Keratinocyte (primary cell): ENCODE measurements around the gene C20orf144.

Experiments
- EZH2 ChIP-seq: IDR thresholded peaks from one replicate; pipeline ENCODE4 v1.6.1; 2012; ENCODE audit warnings: inconsistent platforms, mild to moderate bottlenecking, low read length, moderate library complexity
- TF ChIP-seq, protein P1 (sequence below), 3 experiments: IDR thresholded peaks in 1 of 3; conservative IDR thresholded peaks in 1 of 3; optimal IDR thresholded peaks in 1 of 3; 2 replicates in 2 of 3; 3 replicates in 1 of 3; pipeline versions ENCODE3 to v1.5.1; 2011; ENCODE audit warnings: low read length in 3 of 3, mild to moderate bottlenecking in 3 of 3, moderate library complexity in 2 of 3, control low read depth in 1 of 3, inconsistent platforms in 1 of 3; ENCODE audit not compliant: insufficient read depth in 2 of 3; ENCODE audit errors: extremely low read depth in 1 of 3

DNA sequence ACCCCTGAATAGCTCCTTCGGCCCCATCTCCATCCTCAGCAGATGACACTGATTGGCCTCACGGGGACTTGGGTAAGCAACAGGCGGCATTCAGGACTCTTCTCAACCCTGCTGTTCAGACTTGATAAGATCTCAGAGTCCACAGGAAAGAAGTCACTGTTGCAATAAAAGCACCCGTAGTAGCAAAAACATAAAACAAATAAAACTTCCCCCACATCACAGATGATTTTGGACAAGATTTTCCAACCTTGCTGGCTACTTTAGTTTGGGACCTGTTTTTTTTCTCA is 17.1 kb upstream of the C20orf144 start:
- TF ChIP-seq, protein P1, sequence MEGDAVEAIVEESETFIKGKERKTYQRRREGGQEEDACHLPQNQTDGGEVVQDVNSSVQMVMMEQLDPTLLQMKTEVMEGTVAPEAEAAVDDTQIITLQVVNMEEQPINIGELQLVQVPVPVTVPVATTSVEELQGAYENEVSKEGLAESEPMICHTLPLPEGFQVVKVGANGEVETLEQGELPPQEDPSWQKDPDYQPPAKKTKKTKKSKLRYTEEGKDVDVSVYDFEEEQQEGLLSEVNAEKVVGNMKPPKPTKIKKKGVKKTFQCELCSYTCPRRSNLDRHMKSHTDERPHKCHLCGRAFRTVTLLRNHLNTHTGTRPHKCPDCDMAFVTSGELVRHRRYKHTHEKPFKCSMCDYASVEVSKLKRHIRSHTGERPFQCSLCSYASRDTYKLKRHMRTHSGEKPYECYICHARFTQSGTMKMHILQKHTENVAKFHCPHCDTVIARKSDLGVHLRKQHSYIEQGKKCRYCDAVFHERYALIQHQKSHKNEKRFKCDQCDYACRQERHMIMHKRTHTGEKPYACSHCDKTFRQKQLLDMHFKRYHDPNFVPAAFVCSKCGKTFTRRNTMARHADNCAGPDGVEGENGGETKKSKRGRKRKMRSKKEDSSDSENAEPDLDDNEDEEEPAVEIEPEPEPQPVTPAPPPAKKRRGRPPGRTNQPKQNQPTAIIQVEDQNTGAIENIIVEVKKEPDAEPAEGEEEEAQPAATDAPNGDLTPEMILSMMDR (optimal IDR thresholded peaks at IDR 0.05 in 1 of 3, IDR thresholded peaks at IDR 0.05 in 1 of 3, conservative IDR thresholded peaks at IDR 0.05 in 1 of 3; ENCODE audit: extremely low read depth in 1 of 3, insufficient read depth in 2 of 3, low read length in 3 of 3), result no peak
- no peak for TF ChIP-seq EZH2
